NCI-H2107 treated with DMSO at 0.1 percent for 48 hours (cell line): Measurements from ENCODE around the gene OTOS.

ENCODE experiments used
- DNase-seq: peaks from one replicate; lab custom pipeline; 2025; ENCODE audit not compliant: unreplicated experiment; lab: John Stamatoyannopoulos, UW

Gene OTOS

GRCh38 chr2:240140511-240140910, at the start of gene OTOS:
Gene OTOS, minus strand, starts transcription at chr2:240140658. Its CDS starts 332 bp downstream, at chr2:240140326.
- DNase-seq: peak; percentile 75

GRCh38 chr2:240189686-240190085, 49.2 kb upstream of the OTOS start:
- DNase-seq: no peak

GRCh38 chr2:240187989-240188590, 47.6 kb upstream of the OTOS start:
- DNase-seq: no peak

DNA sequence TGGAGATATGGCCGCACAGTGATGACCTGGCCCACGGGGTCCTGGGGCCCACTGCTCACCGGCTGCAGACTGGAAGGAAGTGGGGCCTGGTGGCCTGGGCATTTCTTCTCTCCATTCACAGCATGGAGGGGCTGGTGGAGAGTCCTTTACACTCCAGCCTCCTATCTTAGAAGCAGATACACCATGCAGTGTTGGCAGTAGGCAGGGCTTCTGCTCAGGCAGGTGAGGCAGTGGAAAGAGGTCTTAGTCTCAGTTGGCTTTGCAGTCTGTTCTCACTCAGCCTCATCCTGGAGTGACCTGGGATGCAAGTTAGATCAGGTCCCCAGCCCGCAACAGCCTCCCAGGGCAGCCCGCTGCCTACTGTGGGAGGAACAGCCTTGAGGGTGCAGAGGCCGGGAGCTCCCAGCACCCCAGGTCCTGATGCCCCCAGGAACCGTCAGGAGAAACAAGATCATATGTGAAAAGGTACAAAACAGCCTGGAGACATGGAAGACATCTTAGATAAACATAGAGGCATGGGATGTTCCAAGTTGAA, 45.8 kb upstream of the OTOS start:
- no peak for DNase-seq

DNA sequence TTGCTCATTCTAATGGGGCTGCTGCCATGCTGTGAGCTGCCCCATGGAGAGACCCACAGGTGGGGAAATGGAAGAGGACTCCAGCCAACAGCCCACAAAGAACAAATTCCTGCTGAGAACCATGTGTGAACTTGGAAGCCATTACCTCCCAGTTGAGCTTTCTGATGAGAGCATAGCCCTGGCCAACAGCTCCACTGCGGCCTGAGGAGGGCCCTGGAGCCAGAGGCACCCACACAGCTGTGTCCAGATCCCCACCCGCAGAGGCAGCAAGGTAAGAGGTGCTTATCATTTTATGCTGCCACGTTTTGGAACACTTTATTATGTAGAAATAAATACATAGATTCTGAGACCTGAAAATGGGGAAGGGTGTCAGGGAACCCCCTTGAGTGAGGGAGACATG, 44.2 kb upstream of the OTOS start:
- no peak for DNase-seq

DNA sequence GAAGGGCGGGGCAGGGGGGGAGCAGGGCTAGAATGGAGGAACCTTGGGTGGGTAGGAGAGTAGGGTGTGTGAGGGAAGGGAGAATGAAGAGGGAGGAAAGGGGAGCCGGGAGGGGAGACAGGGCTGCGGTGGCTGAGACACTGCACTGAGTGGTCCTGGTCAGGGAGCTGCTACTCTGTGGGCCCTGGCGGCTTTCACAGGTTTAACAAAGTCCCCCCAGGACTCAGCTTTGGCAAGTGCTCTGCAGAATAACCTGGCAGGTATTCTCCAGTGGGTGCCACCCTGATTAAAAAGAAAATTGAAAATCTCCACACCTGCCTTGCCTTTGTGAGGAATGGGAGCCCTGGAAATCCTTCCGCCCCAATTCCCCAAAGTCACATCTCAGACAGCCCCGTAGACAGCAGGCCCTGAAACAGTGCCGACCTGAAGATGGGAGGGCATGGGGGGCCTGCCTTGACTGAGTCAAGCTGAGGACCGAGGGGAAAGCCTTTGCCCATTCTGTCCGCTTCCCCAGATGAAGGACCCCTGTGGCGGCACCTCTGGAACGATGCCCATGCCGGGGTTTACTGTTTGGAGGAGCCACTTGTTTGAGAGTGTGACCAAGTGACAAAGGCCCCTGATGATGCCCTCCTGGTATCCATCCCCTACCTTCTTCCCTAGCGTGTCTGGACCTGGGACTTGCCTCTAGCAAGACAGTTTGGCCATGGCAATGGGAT, 43.6 kb upstream of the OTOS start:
- no peak for DNase-seq

DNA sequence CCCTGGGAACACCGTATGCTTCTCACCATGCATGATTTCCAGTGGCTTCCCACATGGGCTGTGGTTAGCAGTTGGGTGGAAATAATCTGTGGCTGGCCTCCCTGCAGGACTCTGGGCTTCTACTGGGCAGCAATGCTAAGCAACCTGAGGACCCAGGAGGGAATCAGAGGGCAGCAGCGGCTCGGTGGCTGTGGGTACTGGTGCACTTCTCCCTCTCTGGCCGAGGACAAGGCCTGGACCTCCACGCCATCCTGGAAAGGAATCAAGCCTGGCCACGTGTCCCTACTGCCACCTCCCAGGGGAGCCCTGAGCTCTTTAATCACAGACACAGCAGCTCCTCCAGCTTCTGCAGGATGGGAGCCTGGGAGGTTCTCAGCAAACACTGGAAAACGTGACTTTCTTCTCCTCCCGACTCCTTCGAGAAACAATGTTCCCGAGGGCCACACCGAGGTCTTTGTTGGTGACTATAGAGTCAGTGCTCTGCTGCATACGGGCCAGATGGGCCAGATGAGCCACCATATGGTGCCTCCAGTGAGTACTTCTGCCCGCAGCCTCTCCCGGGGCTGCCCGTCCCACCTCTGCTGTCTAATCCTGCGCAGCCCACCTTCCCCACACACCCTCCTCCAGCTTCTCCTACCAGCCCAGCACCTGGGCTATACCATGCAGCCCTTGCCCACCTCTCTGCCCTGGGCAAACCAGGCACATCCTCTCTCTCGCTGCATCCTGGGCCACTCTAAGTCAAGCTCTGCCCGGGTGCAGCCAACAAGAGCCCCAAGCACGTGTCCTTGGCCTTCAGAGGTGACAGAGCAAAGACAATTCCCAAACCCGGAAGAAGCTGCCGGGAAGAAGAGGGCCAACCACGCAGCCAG, 42.8 kb upstream of the OTOS start:
- no peak for DNase-seq

- DNase-seq: no peak
Observed at GRCh38 chr2:240182476-240182875, 42.0 kb upstream of the OTOS start.

DNA sequence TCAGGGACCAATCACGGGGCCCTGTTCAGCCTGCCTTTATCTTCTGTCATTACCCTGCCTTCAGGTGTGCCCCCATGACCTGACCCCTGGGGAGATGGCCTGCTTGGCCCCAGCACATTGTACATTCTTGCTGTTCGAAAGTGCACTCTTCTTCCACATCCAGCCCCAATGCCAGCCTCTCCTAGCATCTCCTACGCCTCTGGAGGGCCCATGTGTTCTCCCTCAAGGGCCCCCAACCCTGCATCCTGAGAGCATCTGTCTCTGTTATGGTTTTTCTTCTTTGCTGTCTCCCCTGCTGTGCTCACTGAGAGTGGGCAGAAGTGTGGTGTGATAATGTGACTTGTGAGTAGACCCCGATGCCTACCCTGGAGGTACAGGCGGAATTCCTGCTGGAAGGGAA, 41.5 kb upstream of the OTOS start:
- no peak for DNase-seq

- DNase-seq: no peak
Observed at GRCh38 chr2:240179941-240180666, 39.6 kb upstream of the OTOS start.

- no peak for DNase-seq
Observed at GRCh38 chr2:240179186-240179815, 38.8 kb upstream of the OTOS start.

GRCh38 chr2:240178564-240178963, 38.1 kb upstream of the OTOS start:
- DNase-seq: no peak

- no peak for DNase-seq
Observed at GRCh38 chr2:240174496-240174895, 34.0 kb upstream of the OTOS start.

- no peak for DNase-seq
Observed at GRCh38 chr2:240172071-240172895, 31.8 kb upstream of the OTOS start.

- DNase-seq: no peak
Observed at GRCh38 chr2:240170883-240171282, 30.4 kb upstream of the OTOS start.

- no peak for DNase-seq
Observed at GRCh38 chr2:240170354-240170735, 29.9 kb upstream of the OTOS start.

- no peak for DNase-seq
Observed at GRCh38 chr2:240169486-240170353, 29.3 kb upstream of the OTOS start.

- DNase-seq: no peak
Observed at GRCh38 chr2:240168546-240169361, 28.3 kb upstream of the OTOS start.
